ENCODE results near the gene SEC23IP.

SEC23IP gene

GRCh38 chr10:119947300-119947699, 54.8 kb downstream of the SEC23IP start:
- TF ChIP-seq CTCF (IDR thresholded peaks at IDR 0.05; ENCODE audit: low read depth, low read length, missing control alignments): no peak
- no peak for DNase-seq (ENCODE audit: low read depth)
- no peak overlapping the region for H3K4me3 ChIP-seq (ENCODE audit: low read depth, low read length)

GRCh38 chr10:119957451-119957850, 64.9 kb downstream of the SEC23IP start:
- no peak for TF ChIP-seq CTCF (IDR thresholded peaks at IDR 0.05; ENCODE audit: low read depth, low read length, missing control alignments)
- H3K4me3 ChIP-seq (ENCODE audit: low read depth, low read length): no peak overlapping the region
- no peak for DNase-seq (ENCODE audit: low read depth)

GRCh38 chr10:119962837-119963236, 70.3 kb downstream of the SEC23IP start:
- no peak overlapping the region for H3K4me3 ChIP-seq (ENCODE audit: low read depth, low read length)
- TF ChIP-seq CTCF (IDR thresholded peaks at IDR 0.05; ENCODE audit: low read depth, low read length, missing control alignments): no peak
- DNase-seq (ENCODE audit: low read depth): no peak

GRCh38 chr10:119967066-119967465, 74.5 kb downstream of the SEC23IP start:
- DNase-seq (ENCODE audit: low read depth): no peak
- no peak overlapping the region for H3K4me3 ChIP-seq (ENCODE audit: low read depth, low read length)
- no peak for TF ChIP-seq CTCF (IDR thresholded peaks at IDR 0.05; ENCODE audit: low read depth, low read length, missing control alignments)

- DNase-seq (ENCODE audit: low read depth): no peak
- no peak for TF ChIP-seq CTCF (IDR thresholded peaks at IDR 0.05; ENCODE audit: low read depth, low read length, missing control alignments)
- H3K4me3 ChIP-seq (ENCODE audit: low read depth, low read length): no peak overlapping the region
Measured at GRCh38 chr10:119969609-119970008, 77.1 kb downstream of the SEC23IP start.

- H3K4me3 ChIP-seq (ENCODE audit: low read depth, low read length): no peak overlapping the region
- DNase-seq (ENCODE audit: low read depth): no peak
- TF ChIP-seq CTCF (IDR thresholded peaks at IDR 0.05; ENCODE audit: low read depth, low read length, missing control alignments): no peak
Measured at GRCh38 chr10:119970107-119970506, 77.6 kb downstream of the SEC23IP start.

- no peak for DNase-seq (ENCODE audit: low read depth)
- no peak overlapping the region for H3K4me3 ChIP-seq (ENCODE audit: low read depth, low read length)
- TF ChIP-seq CTCF (IDR thresholded peaks at IDR 0.05; ENCODE audit: low read depth, low read length, missing control alignments): no peak
Measured at GRCh38 chr10:119970963-119971362, 78.4 kb downstream of the SEC23IP start.

Data from GM12864 (cell line).